GM21360 (cell line): ENCODE measurements around the gene ATF7IP2.
"Not testable (repeated sequence)": the region's sequence is repeated elsewhere in the genome, so short reads cannot be mapped to it uniquely, and the experiment has no call there.

Source experiments
- ATAC-seq: cut with Tn5 transposase; IDR thresholded peaks from one replicate; pipeline ENCODE4 v1.9.1; 2021; ENCODE audit warnings: mild to moderate bottlenecking, moderate library complexity; ENCODE audit not compliant: unreplicated experiment

ATF7IP2 gene

DNA sequence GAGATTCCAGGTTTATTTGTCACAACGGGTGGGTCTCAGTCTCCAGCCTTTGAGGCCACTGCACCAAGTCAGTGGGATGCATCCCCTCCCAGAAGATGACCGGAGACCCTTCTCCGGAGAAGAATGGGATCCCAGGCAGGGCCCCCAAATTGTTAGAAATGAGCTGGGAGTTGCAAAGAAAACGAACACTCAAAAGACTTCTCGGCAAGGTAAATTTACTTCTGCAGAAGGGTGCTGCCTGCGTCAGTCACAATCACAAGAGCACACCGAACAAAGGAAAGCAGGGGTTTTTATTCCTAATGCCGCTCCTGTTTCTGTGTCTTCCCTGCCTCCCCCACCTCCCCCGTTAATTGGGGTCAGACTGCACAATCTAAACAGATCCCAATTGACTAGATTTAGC, 61.4 kb downstream of the ATF7IP2 start:
- ATAC-seq = no peak

DNA sequence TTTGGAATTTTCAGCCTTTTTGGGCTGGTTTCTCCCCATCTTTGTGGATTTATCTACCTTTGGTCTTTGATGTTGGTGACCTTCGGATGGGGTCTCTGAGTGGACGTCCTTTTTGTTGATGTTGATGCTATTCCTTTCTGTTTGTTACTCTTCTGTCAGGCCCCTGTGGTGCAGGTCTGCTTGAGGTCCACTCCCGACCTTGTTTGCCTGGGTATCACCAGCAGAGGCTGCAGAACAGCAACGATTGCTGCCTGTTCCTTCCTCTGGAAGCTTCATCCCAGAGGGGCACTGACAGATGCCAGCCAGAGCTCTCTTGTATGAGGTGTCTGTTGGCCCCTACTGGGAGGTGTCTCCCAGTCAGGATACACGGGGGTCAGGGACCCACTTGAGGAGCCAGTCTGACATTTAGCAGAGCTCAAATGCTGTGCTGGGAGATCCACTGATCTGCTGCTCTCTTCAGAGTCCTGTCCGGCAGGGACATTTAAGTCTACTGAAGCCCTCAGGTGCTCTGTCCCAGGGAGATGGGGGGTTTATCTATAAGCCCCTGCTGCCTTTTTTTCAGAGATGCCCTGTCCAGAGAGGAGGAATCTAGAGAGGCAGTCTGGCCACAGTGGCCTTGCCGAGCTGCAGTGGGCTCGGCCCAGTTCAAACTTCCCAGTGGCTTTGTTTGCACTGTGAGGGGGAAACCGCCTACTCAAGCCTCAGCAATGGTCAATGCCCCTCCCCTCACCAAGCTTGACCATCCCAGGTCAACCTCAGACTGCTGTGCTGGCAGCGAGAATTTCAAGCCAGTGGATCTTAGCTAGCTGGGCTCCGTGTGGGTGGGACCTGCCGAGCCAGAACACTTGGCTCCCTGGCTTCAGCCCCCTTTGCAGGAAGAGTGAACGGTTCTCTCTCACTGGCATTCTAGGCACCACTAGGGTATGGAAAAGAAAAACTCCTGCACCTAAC, 66.6 kb downstream of the ATF7IP2 start:
- ATAC-seq = not testable (repeated sequence)

DNA sequence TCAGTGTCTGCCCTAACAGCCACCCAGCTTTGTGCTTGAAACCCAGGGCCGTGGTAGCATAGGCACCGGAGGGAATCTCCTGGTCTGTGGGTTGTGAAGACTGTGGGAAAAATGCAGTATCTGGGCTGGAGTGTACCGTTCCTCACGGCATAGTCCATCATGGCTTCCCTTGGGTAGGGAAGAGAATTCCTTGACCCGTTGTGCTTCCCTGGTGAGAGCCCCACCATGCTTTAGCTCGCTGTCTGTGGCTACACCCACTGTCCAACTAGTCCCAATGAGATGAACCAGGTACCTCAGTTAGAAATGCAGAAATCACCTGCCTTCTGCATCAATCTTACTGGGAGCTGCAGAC, 67.3 kb downstream of the ATF7IP2 start:
- ATAC-seq = no peak

DNA sequence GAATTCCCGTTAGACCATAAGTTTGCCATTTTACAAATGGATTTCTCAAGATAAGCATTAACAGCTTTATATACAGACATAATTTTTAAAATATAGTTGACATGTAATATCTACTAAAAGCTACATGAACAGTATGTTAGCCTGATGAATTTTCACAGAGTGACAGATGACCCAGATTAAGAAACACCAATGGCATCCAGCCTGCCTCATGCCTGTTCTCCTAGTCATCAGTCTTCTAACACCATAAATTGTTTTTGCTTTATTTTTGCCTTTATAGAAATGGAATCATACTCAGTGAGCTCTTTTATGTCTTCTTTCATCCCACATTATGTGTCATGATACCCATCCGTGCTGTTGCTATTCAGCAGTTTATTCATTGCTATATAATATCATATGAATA, 80.0 kb downstream of the ATF7IP2 start:
- no peak for ATAC-seq

DNA sequence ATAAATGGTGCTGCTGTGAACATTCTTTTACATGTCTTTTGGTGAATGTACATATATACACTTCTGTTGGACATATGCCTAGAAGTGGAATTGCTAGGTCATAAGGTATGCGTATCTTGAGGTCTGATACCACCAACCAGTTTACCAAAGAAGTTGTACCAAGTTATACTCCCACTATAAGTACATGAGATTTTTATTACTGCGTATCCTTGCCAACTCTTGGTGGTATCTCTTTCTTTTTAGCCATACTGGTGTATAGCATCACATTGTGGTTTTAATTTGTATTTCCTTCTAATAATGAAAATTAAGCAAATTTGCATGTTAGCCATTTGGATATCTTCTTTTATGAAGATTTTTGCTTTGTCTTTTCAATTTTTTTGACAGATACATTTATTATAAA, 80.5 kb downstream of the ATF7IP2 start:
- ATAC-seq = no peak

DNA sequence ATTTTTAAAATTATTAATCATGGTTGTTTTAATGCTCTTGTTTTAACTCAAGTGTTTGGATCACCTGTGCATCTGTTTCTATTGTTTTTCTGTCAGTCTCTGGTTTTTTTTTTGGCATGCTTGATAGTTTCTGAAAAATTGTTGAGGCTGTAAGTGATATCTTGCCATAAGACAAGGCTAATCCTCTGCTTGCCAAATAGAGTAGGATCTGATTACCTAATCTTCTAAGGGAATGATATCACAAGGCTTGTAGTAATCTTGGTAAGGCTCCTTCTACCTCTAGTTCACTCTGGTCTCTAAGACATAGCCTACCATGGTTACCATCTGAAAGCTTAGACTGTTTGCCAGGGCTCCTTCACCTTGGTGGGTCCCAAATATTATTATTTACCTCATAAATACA, 81.0 kb downstream of the ATF7IP2 start:
- ATAC-seq = no peak

DNA sequence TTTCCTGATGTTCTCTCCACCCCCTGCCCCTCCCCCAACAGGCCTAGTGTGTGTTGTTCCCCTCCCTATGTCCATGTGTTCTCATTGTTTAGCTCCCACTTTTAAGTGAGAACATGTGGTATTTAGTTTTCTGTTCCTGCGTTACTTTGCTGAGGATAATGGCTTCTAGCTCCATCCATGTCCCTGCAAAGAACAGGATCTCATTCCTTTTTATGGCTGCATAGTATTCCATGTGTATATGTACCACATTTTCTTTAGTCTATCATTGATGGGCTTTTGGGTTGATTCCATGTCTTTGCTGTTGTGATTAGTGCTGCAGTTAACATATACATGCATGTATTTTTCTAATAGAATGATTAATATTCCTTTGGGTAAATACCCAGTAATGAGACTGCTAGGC, 90.8 kb downstream of the ATF7IP2 start:
- not testable (repeated sequence) for ATAC-seq

DNA sequence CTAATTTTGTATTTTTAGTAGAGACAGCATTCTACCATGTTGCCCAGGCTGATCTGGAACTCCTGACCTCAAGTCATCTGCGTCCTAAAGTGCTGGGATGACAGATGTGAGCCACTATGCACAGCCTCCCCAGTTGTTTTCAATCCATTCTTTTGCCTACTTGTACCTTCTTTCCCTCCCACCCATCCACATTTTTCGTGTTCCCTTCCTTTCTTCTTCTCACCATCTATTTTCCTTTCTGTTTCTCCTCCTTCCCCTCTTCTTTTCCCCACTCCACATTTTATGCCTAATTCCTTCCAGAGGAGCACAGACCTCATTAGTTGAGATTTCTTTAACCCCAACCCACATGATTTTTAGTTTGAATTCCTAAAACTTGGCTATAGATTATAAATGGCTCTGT, 94.3 kb downstream of the ATF7IP2 start:
- no peak for ATAC-seq

DNA sequence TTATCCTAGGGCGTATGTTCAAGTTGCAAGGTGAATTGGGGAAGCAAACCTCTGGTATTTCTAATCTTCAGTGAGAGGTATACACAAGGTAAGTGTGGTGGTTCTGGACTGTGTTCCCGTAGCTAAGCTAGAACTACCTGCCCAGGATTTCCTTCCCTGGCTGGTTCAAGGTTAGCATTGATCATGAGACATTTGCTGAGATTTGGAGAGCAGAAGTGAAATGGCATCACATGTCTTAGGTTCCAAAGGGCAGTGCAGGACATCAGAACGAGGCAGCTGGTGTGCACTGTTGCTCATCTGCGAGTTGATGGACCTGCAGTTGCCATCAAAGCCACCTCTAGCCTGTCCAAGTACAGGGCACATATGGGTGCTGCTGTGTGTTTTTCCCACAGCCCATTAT, 99.3 kb downstream of the ATF7IP2 start:
- no peak for ATAC-seq

DNA sequence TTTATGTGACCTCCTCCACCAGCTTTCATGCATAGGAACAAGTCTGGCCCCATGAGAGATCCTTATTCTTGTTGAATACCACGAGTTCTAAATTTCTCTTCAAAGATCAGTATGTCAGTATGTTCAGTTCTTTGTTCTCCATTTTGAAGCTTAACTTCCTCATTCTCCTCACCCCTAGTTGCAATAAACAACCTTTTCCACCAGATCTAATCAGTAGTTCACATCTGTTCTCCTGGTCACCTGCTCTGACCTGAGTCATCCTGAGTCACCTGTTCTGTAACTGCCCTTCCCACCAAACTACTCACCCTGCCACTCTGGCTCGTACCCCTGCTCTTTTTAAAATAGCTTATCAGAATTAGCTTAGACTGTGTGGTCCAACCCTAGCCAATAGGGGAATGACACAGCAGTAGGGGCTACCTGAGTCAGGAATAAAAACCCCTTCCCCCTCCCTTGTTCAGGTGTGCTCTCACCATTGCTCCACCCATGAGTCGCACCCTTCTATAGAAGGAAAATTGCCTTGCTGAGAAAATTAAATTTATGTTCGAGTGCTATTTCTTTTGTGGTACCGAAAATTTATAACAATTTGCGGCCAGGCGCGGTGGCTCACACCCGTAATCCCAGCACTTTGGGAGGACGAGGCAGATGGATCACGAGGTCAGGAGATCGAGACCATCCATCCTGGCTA, 100.0 kb downstream of the ATF7IP2 start:
- ATAC-seq = no peak

DNA sequence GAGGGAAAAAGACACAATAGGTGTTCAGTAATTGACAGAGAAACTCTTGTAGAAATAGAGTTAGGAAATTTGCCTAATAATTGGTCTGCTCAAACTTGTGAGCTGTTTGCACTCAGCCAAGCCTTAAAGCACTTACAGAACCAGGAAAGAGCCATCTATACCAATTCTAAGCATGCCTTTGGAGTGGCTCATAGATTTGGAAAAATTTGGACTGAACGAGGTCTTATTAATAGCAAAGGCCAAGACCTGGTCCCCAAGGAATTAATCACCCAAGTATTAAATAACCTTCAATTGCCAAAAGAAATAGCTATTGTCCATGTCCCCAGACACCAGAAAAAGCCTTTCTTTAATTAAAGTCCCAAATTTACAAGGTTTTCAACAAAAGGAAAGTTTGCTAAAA, 104.3 kb downstream of the ATF7IP2 start:
- ATAC-seq = no peak

DNA sequence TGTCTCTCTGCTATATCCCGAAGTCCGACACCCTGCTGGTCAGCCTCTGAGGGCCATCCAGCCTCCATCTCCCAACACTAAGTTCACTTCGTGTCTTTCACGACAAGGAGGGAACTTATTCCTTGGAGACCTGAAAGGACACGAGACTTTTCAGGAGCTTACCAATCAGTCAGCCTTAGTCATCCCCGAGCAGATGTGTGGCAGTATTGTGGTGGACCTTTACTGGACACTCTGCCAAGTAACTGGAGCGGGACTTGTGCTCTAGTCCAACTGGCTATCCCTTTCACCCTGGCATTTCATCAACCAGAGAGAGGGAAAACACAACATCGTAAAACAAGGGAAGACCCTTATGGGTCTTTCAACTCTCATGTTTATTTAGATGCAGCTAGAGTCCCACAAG, 107.4 kb downstream of the ATF7IP2 start:
- ATAC-seq = no peak

DNA sequence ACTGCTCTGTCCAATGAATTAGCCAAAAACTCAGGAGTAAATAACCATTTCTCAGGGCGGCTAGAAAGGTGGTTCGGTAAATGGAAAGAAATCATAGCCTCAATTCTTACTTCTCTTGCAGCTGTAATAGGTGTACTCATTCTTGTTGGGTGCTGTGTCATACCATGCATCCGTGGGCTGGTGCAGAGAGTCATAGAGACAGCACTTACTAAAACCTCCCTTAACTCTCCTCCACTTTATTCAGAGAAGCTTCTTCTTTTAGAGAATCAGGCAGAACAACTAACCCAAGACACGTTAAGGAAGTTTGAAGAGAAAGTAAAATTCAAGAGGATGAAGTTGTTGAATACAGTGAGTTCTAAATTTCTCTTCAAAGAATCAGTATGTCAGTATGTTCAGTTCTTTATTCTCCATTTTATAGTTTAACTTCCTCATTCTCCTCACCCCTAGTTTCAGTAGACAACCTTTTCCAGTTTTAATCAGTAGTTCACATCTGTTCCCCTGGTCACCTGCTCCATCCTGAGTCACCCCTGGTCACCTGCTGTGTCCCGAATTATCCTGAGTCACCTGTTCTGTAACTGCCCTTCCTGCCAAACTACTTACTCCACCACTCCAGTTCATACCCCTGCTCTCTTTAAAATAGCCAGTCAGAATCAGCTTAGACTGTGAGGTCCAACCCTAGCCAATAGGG, 108.6 kb downstream of the ATF7IP2 start:
- ATAC-seq = no peak

DNA sequence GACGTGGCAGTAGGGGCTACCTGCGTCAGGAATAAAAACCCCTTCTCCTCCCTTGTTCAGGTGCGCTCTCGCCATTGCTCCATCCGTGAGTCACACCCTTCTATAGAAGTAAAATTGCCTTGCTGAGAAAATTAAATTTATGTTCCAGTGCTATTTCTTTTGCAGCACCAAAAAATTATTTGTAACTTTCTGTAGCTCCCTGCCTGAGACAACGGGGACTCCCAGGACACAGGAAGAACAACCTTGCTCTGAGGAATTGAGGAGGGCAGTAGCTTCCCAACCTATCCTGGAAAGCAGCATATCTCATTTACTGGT, 109.1 kb downstream of the ATF7IP2 start:
- ATAC-seq = no peak

DNA sequence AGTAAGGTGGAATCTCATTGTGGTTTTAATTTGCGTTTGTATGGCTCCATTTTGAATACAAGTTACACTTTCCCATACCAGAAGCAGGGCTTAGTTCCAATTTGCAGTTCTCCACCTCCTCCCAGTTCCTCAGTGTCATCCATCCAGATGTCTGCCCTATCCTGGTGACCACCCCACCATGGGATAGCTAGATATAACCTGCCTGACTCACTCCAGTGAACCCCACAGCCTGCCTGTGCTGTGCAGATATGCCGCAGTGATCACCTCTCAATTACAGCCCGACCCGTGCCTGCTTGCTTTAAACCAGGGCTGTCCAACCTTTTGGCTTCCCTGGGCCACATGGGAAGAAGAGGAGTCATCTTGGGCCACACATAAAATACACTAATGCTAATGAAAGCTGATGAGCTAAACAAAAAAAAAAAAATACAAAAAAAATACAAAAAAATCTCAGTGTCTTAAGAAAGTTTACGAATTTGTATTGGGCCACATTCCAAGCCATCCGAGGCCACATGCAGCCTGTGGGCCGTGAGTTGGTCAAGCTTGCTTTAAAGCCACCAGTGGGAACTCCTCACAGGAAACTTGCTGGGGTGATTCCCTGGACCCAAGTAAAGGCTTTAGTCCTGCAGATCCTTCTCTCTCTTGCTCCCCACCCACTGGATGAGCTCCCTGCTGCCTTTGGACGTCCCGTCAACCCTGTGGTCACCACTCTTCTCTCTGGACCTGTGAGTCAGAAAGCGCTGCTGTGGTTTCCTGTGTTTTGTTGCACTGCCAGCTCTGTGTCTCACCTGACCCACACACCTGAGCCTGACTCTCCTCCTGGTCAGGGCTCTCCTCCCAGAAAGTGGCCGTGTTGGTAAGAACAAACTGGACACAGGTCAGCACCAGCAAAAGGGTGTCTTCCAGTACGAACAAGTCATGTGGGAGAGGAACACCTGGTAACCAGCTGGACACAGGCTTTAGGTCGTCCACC, 111.6 kb downstream of the ATF7IP2 start:
- no peak for ATAC-seq

DNA sequence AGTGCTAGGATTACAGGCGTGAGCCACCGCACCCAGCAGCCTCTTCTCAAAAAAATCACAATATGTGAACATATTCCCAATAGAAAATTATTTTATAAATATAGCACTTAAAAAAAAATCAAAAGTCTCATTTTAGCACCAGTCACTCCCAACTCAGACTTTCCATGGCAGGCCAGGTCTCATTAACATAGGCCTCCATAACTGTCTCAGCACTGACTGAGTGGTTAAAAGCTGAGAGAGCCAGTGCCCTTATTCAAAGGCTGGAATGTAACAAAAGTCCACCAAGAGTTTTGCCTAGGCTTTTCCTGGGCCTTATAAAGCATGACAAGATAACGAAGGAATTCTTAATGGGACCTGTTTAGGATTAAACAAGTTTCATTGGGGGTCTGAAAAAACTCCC, 114.7 kb downstream of the ATF7IP2 start:
- ATAC-seq = no peak

DNA sequence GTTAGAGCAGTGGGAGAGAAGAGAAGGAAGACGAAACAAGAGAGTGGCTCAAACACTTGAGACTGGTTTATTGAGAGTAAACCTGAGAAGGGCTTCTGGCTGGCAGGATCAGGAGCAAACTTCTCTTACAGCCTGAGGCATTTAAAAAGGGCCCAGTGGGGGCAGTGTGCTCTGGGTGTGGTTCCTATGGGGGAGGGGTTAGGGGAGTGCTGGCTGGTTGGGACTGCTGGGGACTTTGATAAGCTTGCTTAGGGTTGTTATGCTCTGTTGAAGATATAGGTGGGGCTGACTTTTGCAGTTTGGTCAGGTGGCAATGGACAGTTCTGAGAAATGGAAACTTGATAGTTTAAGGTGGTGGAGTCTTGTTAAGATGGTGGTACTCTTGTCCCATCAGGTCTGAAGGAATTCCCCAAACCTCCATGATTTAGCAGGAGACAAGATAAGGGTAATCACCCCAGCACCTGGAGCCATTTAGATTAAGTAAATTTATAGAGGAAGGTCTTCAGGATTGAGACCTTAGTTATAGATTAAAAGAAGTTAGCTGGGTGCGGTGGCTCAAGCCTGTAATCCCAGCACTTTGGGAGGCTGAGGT, 115.3 kb downstream of the ATF7IP2 start:
- ATAC-seq = no peak

DNA sequence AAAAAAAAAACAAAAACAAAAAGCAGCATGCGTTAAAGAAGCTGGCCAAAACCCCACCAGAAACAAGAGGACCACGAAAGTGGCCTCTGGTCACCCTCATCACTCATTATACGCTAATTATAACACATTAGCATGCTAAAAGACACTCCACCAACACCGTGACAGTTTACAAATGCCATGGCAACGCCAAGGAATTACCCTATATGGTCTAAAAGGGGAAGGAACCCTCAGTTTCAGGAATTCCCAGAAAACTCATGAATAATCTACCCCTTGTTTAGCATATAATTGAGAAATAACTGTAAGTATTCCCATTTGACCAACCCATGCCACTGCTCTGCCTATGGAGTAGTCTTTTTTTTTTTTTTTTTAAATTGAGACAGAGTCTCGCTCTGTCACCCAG, 116.9 kb downstream of the ATF7IP2 start:
- ATAC-seq = no peak

DNA sequence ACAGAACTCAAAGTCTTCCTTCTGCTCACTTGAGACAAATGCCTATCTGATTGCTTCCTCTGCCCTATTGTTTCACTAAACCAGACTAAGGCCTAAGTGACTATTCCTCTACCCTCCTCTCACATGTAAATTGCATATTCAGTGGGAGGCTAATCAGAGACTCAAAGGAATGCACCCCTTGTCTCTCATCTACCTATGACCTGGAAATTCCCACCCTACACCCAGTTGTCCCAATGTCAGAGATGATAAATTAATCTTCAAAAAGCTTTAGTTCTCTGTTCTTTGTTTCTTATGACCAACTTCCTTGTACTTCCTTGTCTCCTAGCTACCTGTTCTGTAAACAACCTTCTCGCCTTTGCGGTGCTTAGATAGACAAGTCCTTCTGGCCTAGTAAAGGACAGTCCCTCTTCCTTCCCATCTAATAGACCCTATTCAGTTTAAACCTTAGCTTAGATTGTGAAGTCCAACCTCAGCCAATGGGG, 118.6 kb downstream of the ATF7IP2 start:
- no peak for ATAC-seq

DNA sequence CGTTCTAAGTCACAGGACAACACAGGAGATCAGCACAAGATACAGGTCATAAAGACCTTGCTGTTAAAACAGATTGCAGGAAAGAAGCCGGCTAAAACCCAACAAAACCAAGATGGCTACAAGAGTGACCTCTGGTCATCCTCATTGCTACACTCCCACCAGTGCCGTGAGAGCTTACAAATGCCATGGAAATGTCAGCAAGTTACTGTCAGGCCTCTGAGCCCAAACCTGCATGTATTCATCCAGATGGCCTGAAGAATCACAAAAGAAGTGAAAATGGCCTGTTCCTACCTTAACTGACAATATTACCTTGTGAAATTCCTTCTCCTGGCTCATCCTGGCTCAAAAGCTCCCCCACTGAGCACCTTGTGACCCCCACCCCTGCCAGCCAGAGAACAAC, 119.4 kb downstream of the ATF7IP2 start:
- ATAC-seq = not testable (repeated sequence)
